Activated T-cell treated with anti-CD3 and anti-CD28 coated beads, Interleukin-2, amount 50 U/mL, for 72 hours (primary cell): ENCODE data around the gene CHST15. TPM values are rescaled to one million over a fixed set of nuclear protein-coding genes. Genes with fewer than 3 reads are reported as not detected.

Source experiments
- ATAC-seq, 2 donors: fragments of 150-1000 bp; cut with Tn5 transposase; replicated peaks in 1 of 2; 2 replicates each; pipeline ENCODE4 v1.10.0; 2021; ENCODE audit warnings: moderate library complexity in 2 of 2, mild to moderate bottlenecking in 1 of 2
- DNase-seq, 2 donors: peaks; one replicate each; pipeline ENCODE4 v3.0.0; 2021 to 2022; ENCODE audit warnings: mixed read lengths in 1 of 2
- H3K27ac Mint-ChIP-seq: one replicate; pipeline ENCODE4 v1.8.0; 2022; ENCODE audit warnings: mild to moderate bottlenecking, moderate library complexity, mixed read lengths
- H3K27me3 Mint-ChIP-seq: one replicate; pipeline ENCODE4 v1.8.0; 2022; ENCODE audit warnings: low read depth, mixed read lengths
- H3K36me3 Mint-ChIP-seq, 2 donors: one replicate each; pipeline ENCODE4 v1.8.0; 2022; ENCODE audit warnings: mixed read lengths in 2 of 2, mild to moderate bottlenecking in 1 of 2; ENCODE audit not compliant: insufficient read depth in 2 of 2
- H3K4me1 Mint-ChIP-seq: one replicate; pipeline ENCODE4 v1.8.0; 2022; ENCODE audit warnings: low read depth, mixed read lengths
- H3K4me3 Mint-ChIP-seq, 2 donors: one replicate each; pipeline ENCODE4 v1.8.0; 2022; ENCODE audit warnings: mild to moderate bottlenecking in 2 of 2, mixed read lengths in 2 of 2, moderate library complexity in 2 of 2
- H3K9me3 Mint-ChIP-seq, 2 donors: one replicate each; pipeline ENCODE4 v1.8.0; 2022; ENCODE audit warnings: mixed read lengths in 2 of 2
- total RNA-seq, 2 donors: library from RNA; stranded (reverse); gene quantifications; one replicate each; pipeline ENCODE4 v1.2.3, GENCODE V29; 2022

CHST15 gene
- total RNA-seq, 2 donors from 2014 or later, result 0.38 to 2.4 TPM

DNA sequence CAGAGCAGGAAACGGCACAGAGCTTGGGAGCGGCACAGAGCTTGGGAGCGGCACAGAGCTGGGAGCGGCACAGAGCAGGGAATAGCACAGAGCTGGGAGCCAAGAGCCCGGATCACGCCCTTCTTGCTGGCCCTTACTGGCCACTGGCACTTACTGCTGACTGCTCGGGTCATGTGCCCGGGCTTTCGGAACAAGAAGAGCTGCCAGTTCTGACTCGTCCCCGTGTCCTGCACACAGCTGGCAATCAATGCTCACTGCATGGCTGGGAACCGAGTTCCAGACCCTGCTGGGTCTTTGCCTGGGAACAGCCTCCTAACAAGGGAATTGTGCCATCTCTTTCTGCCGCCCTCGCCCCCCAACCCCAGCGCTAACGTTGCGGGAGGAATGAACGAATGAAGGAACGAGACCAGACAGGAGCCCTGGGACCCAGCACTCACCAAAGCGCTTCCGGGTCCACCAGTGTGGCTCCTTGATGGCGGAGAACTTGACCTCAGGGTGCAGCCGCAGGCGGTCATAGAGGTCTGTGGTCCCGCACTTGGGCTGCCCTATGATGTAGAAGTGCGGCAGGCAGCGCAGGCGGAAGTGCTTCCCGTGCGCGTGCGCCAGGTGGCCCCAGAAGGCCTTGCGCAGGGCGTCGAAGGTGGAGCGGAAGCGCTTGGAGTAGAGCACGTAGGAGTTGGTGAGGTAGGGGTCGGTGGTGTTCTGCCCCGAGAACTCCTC lies 49.1 kb downstream of the CHST15 start:
- DNase-seq, result no peak
- ATAC-seq, result no peak
- Mint-ChIP-seq H3K4me1 (peaks cover 19% of the 10 kb centered on the region), H3K27ac (no peak overlapping the region), H3K4me3 (no peak overlapping the region), H3K27me3 (peaks cover 9% of the 10 kb centered on the region), H3K36me3 (peaks cover 1 to 3% of the 10 kb centered on the region in 2 donors), H3K9me3 (no peaks in the 10 kb centered on the region)

DNA sequence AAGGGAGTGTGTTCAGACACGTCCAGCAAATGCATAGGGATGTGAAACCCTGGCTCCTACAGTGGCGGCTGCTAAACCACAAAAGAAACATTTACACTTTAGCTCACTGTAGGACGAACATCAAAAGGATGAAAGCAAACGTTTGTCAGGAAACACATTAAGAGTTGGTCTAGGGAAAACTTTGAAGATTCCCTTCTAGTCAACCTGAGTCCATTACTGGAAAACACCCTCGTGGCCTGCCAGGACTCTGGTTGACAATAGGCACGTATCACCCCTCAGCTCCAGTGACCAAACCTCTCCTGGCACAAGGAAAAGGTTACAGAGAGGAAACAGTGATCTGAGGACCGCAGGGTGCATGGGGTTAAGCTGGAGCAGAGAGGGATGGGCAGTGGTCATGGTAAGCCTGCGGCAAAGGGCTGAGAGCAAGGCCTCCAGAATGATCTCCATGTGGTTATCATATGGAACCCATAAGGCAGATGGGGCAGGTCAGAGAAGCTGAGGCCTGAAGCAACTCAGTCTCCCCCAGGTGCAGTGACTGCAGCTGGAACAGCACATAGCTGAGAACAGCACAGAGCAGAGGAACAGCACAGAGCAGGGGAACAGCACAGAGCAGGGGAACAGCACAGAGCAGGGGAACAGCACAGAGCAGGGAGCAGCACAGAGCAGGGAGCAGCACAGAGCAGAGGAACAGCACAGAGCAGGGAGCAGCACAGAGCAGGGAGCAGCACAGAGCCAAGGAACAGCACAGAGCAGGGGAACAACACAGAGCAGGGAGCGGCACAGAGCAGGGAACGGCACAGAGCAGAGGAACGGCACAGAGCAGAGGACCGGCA lies 49.9 kb downstream of the CHST15 start:
- no peaks in the 10 kb centered on the region for H3K9me3 Mint-ChIP-seq

GRCh38 chr10:124042656-124043309 lies 50.6 kb downstream of the CHST15 start:
- H3K4me3 Mint-ChIP-seq, result no peak overlapping the region
- no peak overlapping the region for H3K27ac Mint-ChIP-seq
- ATAC-seq, result no peak

More for the DNA sequence above, 49.9 kb downstream of the CHST15 start:
- no peak for DNase-seq
- Mint-ChIP-seq H3K36me3 (peaks cover 1 to 3% of the 10 kb centered on the region in 2 donors), H3K4me1 (peaks cover 19% of the 10 kb centered on the region), H3K27ac (no peak overlapping the region), H3K4me3 (no peak overlapping the region), H3K27me3 (peaks cover 9% of the 10 kb centered on the region)
- peak in 1 of 2 donors; percentile 5 for ATAC-seq

GRCh38 chr10:124041675-124042445 lies 51.5 kb downstream of the CHST15 start:
- ATAC-seq, result no peak
- DNase-seq, result no peak
- peaks cover 19% of the 10 kb centered on the region for H3K4me1 Mint-ChIP-seq
- no peaks in the 10 kb centered on the region for H3K9me3 Mint-ChIP-seq
- H3K36me3 Mint-ChIP-seq, result peaks cover 1 to 3% of the 10 kb centered on the region in 2 donors
- H3K27ac Mint-ChIP-seq, result no peak overlapping the region
- H3K4me3 Mint-ChIP-seq, result no peak overlapping the region
- H3K27me3 Mint-ChIP-seq, result peaks cover 9% of the 10 kb centered on the region

More at GRCh38 chr10:124042656-124043309, 50.6 kb downstream of the CHST15 start:
- Mint-ChIP-seq H3K36me3 (peaks cover 1 to 3% of the 10 kb centered on the region in 2 donors), H3K9me3 (no peaks in the 10 kb centered on the region), H3K27me3 (peaks cover 9% of the 10 kb centered on the region), H3K4me1 (peaks cover 19% of the 10 kb centered on the region)
- no peak for DNase-seq

DNA sequence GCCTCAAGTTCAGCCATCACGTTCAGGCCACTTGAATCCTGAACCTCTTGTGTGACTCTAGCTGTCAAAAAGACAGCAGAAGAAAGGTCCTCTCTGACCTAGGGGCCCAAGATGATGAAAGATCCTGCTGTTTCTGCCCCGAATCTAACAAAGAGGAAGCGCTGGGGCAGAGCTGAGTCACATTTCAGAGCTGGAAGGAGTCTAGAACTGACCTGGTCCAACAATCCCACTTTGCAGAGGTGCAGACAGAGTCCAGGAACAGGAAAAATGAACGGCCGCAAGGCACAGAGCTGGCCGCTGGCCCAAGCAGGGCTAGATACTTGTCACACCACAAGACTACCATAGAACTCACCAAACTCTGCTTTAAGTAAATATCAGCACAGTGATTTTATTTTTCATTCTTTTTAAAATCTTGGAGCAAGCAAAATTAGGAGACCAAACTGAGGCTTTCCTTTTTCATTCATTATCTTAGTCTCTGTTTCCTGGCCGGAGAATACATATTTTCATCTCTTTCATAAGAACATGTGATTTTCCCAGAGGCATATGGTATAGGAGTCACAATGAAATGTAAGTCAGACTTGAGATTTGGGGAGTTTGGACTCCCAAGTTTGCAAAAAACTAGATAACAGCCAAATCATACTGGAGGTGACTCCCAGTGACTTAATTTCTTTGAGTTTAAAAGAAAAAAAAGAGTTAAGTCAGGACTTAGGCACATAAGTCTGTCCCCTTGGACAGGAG lies 52.8 kb downstream of the CHST15 start:
- Mint-ChIP-seq H3K27ac (no peak overlapping the region), H3K4me3 (no peak overlapping the region), H3K4me1 (peaks cover 27% of the 10 kb centered on the region), H3K9me3 (no peaks in the 10 kb centered on the region), H3K27me3 (peaks cover 9% of the 10 kb centered on the region), H3K36me3 (peaks cover 0 to 3% of the 10 kb centered on the region in 2 donors)
- ATAC-seq, result no peak
- no peak for DNase-seq

DNA sequence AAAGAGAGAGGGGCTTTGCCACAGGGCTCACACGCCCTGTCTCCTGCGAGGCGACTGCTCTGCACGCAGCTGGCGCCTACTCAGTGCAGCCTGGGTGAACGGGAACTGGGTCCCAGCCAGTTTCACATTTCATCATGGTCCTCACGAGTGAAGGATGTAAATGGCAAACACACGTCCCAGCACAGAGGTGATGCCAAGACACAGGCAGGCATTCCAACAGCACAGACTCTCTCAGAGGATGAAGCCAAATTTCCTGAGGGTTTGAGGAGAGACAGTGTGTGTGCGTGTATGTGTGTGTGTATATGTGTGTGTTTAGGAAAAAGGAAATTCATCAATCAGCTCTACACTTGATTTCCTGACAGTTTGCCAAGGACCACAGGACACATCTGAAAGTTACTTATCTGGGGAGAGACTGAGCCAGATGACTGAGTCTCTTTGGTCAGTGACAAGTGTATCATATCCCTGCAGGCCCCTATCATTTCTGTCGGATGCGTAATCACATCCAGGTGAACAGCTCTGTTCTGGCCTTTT lies 53.9 kb downstream of the CHST15 start:
- Mint-ChIP-seq H3K27ac (no peak overlapping the region), H3K27me3 (peaks cover 9% of the 10 kb centered on the region), H3K4me1 (peaks cover 32% of the 10 kb centered on the region), H3K36me3 (peaks cover 0 to under 1% of the 10 kb centered on the region in 2 donors), H3K4me3 (no peak overlapping the region), H3K9me3 (no peaks in the 10 kb centered on the region)
- no peak for DNase-seq
- no peak for ATAC-seq

- Mint-ChIP-seq H3K36me3 (no peaks in the 10 kb centered on the region), H3K4me3 (no peak overlapping the region), H3K27ac (no peak overlapping the region), H3K27me3 (peaks cover 8% of the 10 kb centered on the region), H3K9me3 (no peaks in the 10 kb centered on the region), H3K4me1 (peaks cover 27% of the 10 kb centered on the region)
- DNase-seq (no peak), ATAC-seq (no peak)
Measured at GRCh38 chr10:124037784-124038183, 55.6 kb downstream of the CHST15 start.

DNA sequence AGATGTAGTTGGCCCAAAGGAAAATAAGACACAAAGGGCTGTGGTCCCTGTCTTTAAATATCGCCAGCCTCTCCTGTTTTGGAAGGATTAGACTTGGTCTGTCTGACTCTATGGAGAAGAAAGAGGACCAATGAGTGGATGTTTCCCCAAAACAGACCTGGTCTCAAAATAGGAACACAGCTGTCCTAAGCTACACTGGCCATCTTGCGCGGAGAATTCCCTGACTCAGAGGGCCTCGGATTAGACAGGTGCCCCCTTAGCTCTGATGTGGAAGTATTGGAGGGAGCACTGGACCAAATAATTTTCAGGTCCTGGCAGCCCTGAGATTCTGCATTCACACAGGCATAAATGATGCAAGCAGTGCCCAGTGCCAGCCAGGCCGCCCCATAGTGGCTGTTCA lies 56.1 kb downstream of the CHST15 start:
- no peak overlapping the region for H3K27ac Mint-ChIP-seq
- no peak overlapping the region for H3K4me3 Mint-ChIP-seq
- DNase-seq (no peak), ATAC-seq (no peak)
- peaks cover 22% of the 10 kb centered on the region for H3K4me1 Mint-ChIP-seq
- H3K36me3 Mint-ChIP-seq, result no peaks in the 10 kb centered on the region
- H3K27me3 Mint-ChIP-seq, result peaks cover 3% of the 10 kb centered on the region
- no peaks in the 10 kb centered on the region for H3K9me3 Mint-ChIP-seq

- Mint-ChIP-seq H3K4me3 (no peak overlapping the region), H3K9me3 (no peaks in the 10 kb centered on the region), H3K4me1 (peaks cover 19% of the 10 kb centered on the region), H3K36me3 (no peaks in the 10 kb centered on the region), H3K27ac (no peak overlapping the region), H3K27me3 (no peaks in the 10 kb centered on the region)
- ATAC-seq (no peak), DNase-seq (no peak)
Measured at GRCh38 chr10:124036746-124037145, 56.7 kb downstream of the CHST15 start.

DNA sequence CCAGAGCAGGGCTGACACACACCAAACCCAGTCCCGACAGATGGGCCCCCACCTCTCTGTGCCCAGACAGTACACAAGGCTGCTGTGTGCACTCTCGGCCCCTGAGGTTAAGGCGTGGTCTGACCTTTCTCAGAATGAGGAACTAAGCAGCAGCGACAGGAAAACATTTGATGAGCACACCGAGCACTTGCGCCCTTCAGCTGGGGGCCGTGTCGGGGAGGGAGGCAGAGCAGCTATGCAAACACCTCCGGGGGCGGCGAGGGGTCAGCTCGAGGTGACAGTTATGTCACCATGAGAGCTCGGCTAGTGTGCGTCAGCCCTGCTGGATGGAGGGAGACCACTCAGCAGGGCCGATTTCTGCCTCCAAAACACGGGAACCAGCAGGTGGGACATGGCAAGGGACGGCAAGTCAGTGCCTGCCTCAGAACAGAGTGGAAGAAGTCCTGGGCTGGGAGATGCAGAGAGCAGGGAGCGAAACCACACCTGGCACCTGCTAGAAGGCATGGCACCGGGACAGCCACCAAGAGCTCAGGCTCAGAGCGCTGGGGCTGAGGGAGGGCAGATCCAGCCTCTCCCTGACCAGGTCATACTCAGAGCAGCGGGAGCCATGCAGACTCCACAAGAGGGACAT lies 57.4 kb downstream of the CHST15 start:
- H3K9me3 Mint-ChIP-seq, result no peaks in the 10 kb centered on the region
- H3K4me1 Mint-ChIP-seq, result peaks cover 19% of the 10 kb centered on the region
- DNase-seq, result peak; percentile 51 to 62
- ATAC-seq, result peak; percentile 90 to 97
- no peaks in the 10 kb centered on the region for H3K36me3 Mint-ChIP-seq
- no peaks in the 10 kb centered on the region for H3K27me3 Mint-ChIP-seq
- H3K4me3 Mint-ChIP-seq, result peak overlapping the region; percentile 27 to 62
- peak overlapping the region; percentile 0 for H3K27ac Mint-ChIP-seq

DNA sequence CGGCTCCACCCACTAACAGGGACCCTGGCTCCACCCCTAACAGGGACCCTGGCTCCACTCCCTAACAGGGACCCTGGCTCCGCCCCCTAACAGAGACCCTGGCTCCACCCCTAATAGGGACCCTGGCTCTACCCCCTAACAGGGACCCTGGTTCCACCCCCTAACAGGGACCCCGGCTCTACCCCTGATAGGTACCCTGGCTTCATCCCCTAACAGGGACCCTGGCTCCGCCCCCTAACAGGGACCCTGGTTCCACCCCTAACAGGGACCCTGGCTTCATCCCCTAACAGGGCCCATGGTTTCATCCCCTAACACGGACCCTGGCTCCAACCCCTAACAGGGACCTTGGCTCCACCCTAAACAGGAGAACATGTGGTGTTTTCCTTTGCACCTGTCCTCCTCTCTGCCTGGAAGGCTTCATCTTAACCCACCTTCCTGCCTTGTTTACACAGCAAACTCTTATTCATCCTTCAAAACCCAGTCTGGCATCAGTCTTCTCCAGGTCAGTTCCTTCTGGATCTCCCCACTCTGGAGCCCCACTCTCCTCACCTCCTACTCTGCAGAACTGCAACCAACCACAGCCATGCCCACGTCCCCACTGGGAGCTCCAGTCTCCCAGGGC lies 58.0 kb downstream of the CHST15 start:
- H3K27ac Mint-ChIP-seq, result peak overlapping the region; percentile 0
- H3K9me3 Mint-ChIP-seq, result no peaks in the 10 kb centered on the region
- H3K4me1 Mint-ChIP-seq, result peaks cover 19% of the 10 kb centered on the region
- H3K27me3 Mint-ChIP-seq, result no peaks in the 10 kb centered on the region
- peak overlapping the region; percentile 27 to 62 for H3K4me3 Mint-ChIP-seq
- H3K36me3 Mint-ChIP-seq, result no peaks in the 10 kb centered on the region
- no peak for ATAC-seq
- no peak for DNase-seq
